ENCODE measurements around the gene ARSA. TPM values are rescaled to one million over a fixed set of nuclear protein-coding genes. Genes with fewer than 3 reads are reported as not detected.

Gene ARSA
- total and polyA plus RNA-seq, 2 experiments from 2014 or later, result 8.1 to 8.2 TPM

- no peak overlapping the region for H3K4me2 ChIP-seq
- no peak overlapping the region for H2AFZ ChIP-seq
- H3K4me3 ChIP-seq, result no peak overlapping the region
- no peak for TF ChIP-seq CREB1 (CRISPR knock-in tag; IDR thresholded peaks at IDR 0.05; ENCODE audit: low read depth)
- no peak for TF ChIP-seq STAT1 (IDR thresholded peaks at IDR 0.05; ENCODE audit: unreplicated experiment)
- TF ChIP-seq ETS1 (IDR thresholded peaks at IDR 0.05), result no peak
- no peak for TF ChIP-seq POLR2AphosphoS5 (IDR thresholded peaks at IDR 0.05; ENCODE audit: low read depth)
- TF ChIP-seq JUNB (IDR thresholded peaks at IDR 0.05; ENCODE audit: unreplicated experiment), result no peak
- TF ChIP-seq NANOG (IDR thresholded peaks at IDR 0.05; ENCODE audit: borderline replicate concordance), result no peak
- TF ChIP-seq EZH2 (IDR thresholded peaks at IDR 0.05; ENCODE audit: low read depth, unreplicated experiment), result no peak
- no peak for TF ChIP-seq EZH2phosphoT487 (IDR thresholded peaks at IDR 0.05; ENCODE audit: unreplicated experiment)
- TF ChIP-seq ZNF331 (CRISPR knock-in tag; IDR thresholded peaks at IDR 0.05; ENCODE audit: low read depth), result no peak
- no peak for TF ChIP-seq CTCF (conservative IDR thresholded peaks at IDR 0.05; ENCODE audit: low read depth in 2 of 2)
- no peak for TF ChIP-seq ZNF462 (CRISPR knock-in tag; IDR thresholded peaks at IDR 0.05)
- TF ChIP-seq ZNF114 (CRISPR knock-in tag; IDR thresholded peaks at IDR 0.05), result no peak
- no peak for TF ChIP-seq REST (IDR thresholded peaks at IDR 0.05; ENCODE audit: unreplicated experiment)
- H3K36me3 ChIP-seq (ENCODE audit: insufficient read depth), result no peaks in the 10 kb centered on the region
- H3F3A ChIP-seq (replicated peaks; ENCODE audit: low read depth), result 0 out of 2 replicates have a peak, but pooled peaks cover 3% of the 10 kb centered on the region
- ATAC-seq (no peak), DNase-seq (ENCODE audit: low spot score) (no peak)
- peaks cover 3% of the 10 kb centered on the region; the same call in 1 of the 3 replicates for H3K36me3 Mint-ChIP-seq (ENCODE audit: low read depth)
- peaks cover 33% of the 10 kb centered on the region for H3K27me3 ChIP-seq (ENCODE audit: insufficient read depth)
- no peak overlapping the region for H3K27ac ChIP-seq (ENCODE audit: low read depth)
- H3K4me3 Mint-ChIP-seq, result no peak overlapping the region
- no peaks in the 10 kb centered on the region for H3K9me2 ChIP-seq (ENCODE audit: insufficient read depth)
- H3K79me2 ChIP-seq (replicated peaks; ENCODE audit: insufficient read depth), result no peaks in the 10 kb centered on the region
- H4K20me1 ChIP-seq (replicated peaks; ENCODE audit: insufficient read depth), result no peaks in the 10 kb centered on the region; the same call in 1 of the 2 replicates
- H3K4me1 Mint-ChIP-seq, result peaks cover 22% of the 10 kb centered on the region
- peaks cover 32% of the 10 kb centered on the region for H3K27me3 Mint-ChIP-seq (ENCODE audit: insufficient read depth, low read depth, poor library complexity)
- no peaks in the 10 kb centered on the region for H3K4me1 ChIP-seq (ENCODE audit: insufficient read depth)
- no peak overlapping the region for H3K27ac Mint-ChIP-seq
- H3K9me3 Mint-ChIP-seq, result peaks cover 2% of the 10 kb centered on the region; the same call in 1 of the 3 replicates
These were observed 43.1 kb upstream of the ARSA start for GRCh38 chr22:50670914-50671538.

Measured in GM23338 (cell line).